ENCODE measurements around the gene CDX1. TPM values are rescaled to one million over a fixed set of nuclear protein-coding genes. Genes with fewer than 3 reads are reported as not detected.

The CDX1 gene
- total RNA-seq, 2 donors from 2014 or later: not detected

- Mint-ChIP-seq H3K4me3 (no peak overlapping the region), H3K4me1 (ENCODE audit: low read depth in 2 of 2) (no peaks in the 10 kb centered on the region), H3K36me3 (no peaks in the 10 kb centered on the region), H3K9me3 (no peaks in the 10 kb centered on the region), H3K27ac (no peak overlapping the region), H3K27me3 (peaks cover 0 to 10% of the 10 kb centered on the region in 2 donors)
- DNase-seq (ENCODE audit: low spot score): no peak
- no peak for ATAC-seq
Measured at GRCh38 chr5:150181027-150181426, 14.4 kb downstream of the CDX1 start.

GRCh38 chr5:150181766-150182545, 15.4 kb downstream of the CDX1 start:
- Mint-ChIP-seq H3K27me3 (peaks cover 0 to 12% of the 10 kb centered on the region in 2 donors), H3K9me3 (no peaks in the 10 kb centered on the region), H3K27ac (no peak overlapping the region), H3K4me3 (no peak overlapping the region), H3K4me1 (ENCODE audit: low read depth in 2 of 2) (no peaks in the 10 kb centered on the region), H3K36me3 (no peaks in the 10 kb centered on the region)
- DNase-seq (ENCODE audit: low spot score) (no peak), ATAC-seq (no peak)

- DNase-seq (ENCODE audit: low spot score): no peak
- no peak overlapping the region for H3K4me3 Mint-ChIP-seq
- ATAC-seq: peak in 1 of 2 donors; percentile 3
- H3K36me3 Mint-ChIP-seq: no peaks in the 10 kb centered on the region
- no peaks in the 10 kb centered on the region for H3K4me1 Mint-ChIP-seq (ENCODE audit: low read depth in 2 of 2)
- H3K27ac Mint-ChIP-seq: no peak overlapping the region
- H3K27me3 Mint-ChIP-seq: peaks cover 0 to 17% of the 10 kb centered on the region in 2 donors
- no peaks in the 10 kb centered on the region for H3K9me3 Mint-ChIP-seq
Measured at GRCh38 chr5:150182774-150183173, 16.2 kb downstream of the CDX1 start.

GRCh38 chr5:150183436-150183835, 16.9 kb downstream of the CDX1 start:
- ATAC-seq (no peak), DNase-seq (ENCODE audit: low spot score) (no peak)
- no peaks in the 10 kb centered on the region for H3K36me3 Mint-ChIP-seq
- no peaks in the 10 kb centered on the region for H3K4me1 Mint-ChIP-seq (ENCODE audit: low read depth in 2 of 2)
- H3K27ac Mint-ChIP-seq: no peak overlapping the region
- H3K27me3 Mint-ChIP-seq: peaks cover 0 to 17% of the 10 kb centered on the region in 2 donors
- H3K4me3 Mint-ChIP-seq: no peak overlapping the region
- H3K9me3 Mint-ChIP-seq: no peaks in the 10 kb centered on the region

- Mint-ChIP-seq H3K4me1 (ENCODE audit: low read depth in 2 of 2) (no peaks in the 10 kb centered on the region), H3K36me3 (no peaks in the 10 kb centered on the region), H3K27me3 (peaks cover 2 to 15% of the 10 kb centered on the region in 2 donors), H3K27ac (no peak overlapping the region), H3K4me3 (no peak overlapping the region), H3K9me3 (no peaks in the 10 kb centered on the region)
- no peak for ATAC-seq
- no peak for DNase-seq (ENCODE audit: low spot score)
Measured at GRCh38 chr5:150184006-150184405, 17.4 kb downstream of the CDX1 start.

- Mint-ChIP-seq H3K27ac (no peak overlapping the region), H3K4me3 (no peak overlapping the region), H3K36me3 (no peaks in the 10 kb centered on the region), H3K27me3 (peaks cover 8 to 21% of the 10 kb centered on the region in 2 donors), H3K9me3 (no peaks in the 10 kb centered on the region), H3K4me1 (ENCODE audit: low read depth in 2 of 2) (no peaks in the 10 kb centered on the region)
- no peak for ATAC-seq
- no peak for DNase-seq (ENCODE audit: low spot score)
Measured at GRCh38 chr5:150184990-150185912, 18.7 kb downstream of the CDX1 start.

- Mint-ChIP-seq H3K27me3 (peaks cover 8 to 21% of the 10 kb centered on the region in 2 donors), H3K27ac (no peak overlapping the region), H3K9me3 (no peaks in the 10 kb centered on the region), H3K4me3 (no peak overlapping the region), H3K4me1 (ENCODE audit: low read depth in 2 of 2) (no peaks in the 10 kb centered on the region), H3K36me3 (no peaks in the 10 kb centered on the region)
- ATAC-seq (no peak), DNase-seq (ENCODE audit: low spot score) (no peak)
Measured at GRCh38 chr5:150186137-150186536, 19.6 kb downstream of the CDX1 start.

GRCh38 chr5:150186897-150187296, 20.3 kb downstream of the CDX1 start:
- Mint-ChIP-seq H3K36me3 (no peaks in the 10 kb centered on the region), H3K27me3 (peaks cover 8 to 22% of the 10 kb centered on the region in 2 donors), H3K27ac (no peak overlapping the region), H3K9me3 (no peaks in the 10 kb centered on the region), H3K4me3 (no peak overlapping the region), H3K4me1 (ENCODE audit: low read depth in 2 of 2) (no peaks in the 10 kb centered on the region)
- ATAC-seq (no peak), DNase-seq (ENCODE audit: low spot score) (no peak)

GRCh38 chr5:150188146-150188842, 21.7 kb downstream of the CDX1 start:
- Mint-ChIP-seq H3K4me1 (ENCODE audit: low read depth in 2 of 2) (no peaks in the 10 kb centered on the region), H3K9me3 (no peaks in the 10 kb centered on the region), H3K27ac (no peak overlapping the region), H3K27me3 (peaks cover 8 to 19% of the 10 kb centered on the region in 2 donors), H3K36me3 (no peaks in the 10 kb centered on the region), H3K4me3 (no peak overlapping the region)
- ATAC-seq: no peak
- DNase-seq (ENCODE audit: low spot score): no peak

- H3K4me1 Mint-ChIP-seq (ENCODE audit: low read depth in 2 of 2): no peaks in the 10 kb centered on the region
- ATAC-seq (no peak), DNase-seq (ENCODE audit: low spot score) (no peak)
- no peaks in the 10 kb centered on the region for H3K36me3 Mint-ChIP-seq
- no peaks in the 10 kb centered on the region for H3K9me3 Mint-ChIP-seq
- peaks cover 8 to 19% of the 10 kb centered on the region in 2 donors for H3K27me3 Mint-ChIP-seq
- H3K4me3 Mint-ChIP-seq: no peak overlapping the region
- no peak overlapping the region for H3K27ac Mint-ChIP-seq
Measured at GRCh38 chr5:150189326-150189725, 22.7 kb downstream of the CDX1 start.

- ATAC-seq (no peak), DNase-seq (ENCODE audit: low spot score) (no peak)
- Mint-ChIP-seq H3K4me3 (no peak within 1 kb of the TSS), H3K4me1 (ENCODE audit: low read depth in 2 of 2) (no peaks in the 10 kb centered on the region), H3K27ac (no peak within 1 kb of the TSS), H3K27me3 (peaks cover 9 to 19% of the 10 kb centered on the region in 2 donors), H3K9me3 (no peaks in the 10 kb centered on the region), H3K36me3 (no peaks in the 10 kb centered on the region)
Measured at GRCh38 chr5:150189728-150190502, 23.3 kb downstream of the CDX1 start, which contains the start of gene SLC6A7. SLC6A7 (plus strand) TSS chr5:150190062; CDS start chr5:150190328, 266 bp downstream.

- H3K4me1 Mint-ChIP-seq (ENCODE audit: low read depth in 2 of 2): no peaks in the 10 kb centered on the region
- ATAC-seq (peak in 1 of 2 donors; percentile 22), DNase-seq (ENCODE audit: low spot score) (no peak)
- H3K27ac Mint-ChIP-seq: no peak overlapping the region
- no peaks in the 10 kb centered on the region for H3K36me3 Mint-ChIP-seq
- H3K27me3 Mint-ChIP-seq: peaks cover 15 to 23% of the 10 kb centered on the region in 2 donors
- no peaks in the 10 kb centered on the region for H3K9me3 Mint-ChIP-seq
- no peak overlapping the region for H3K4me3 Mint-ChIP-seq
Measured at GRCh38 chr5:150190503-150190979, 24.0 kb downstream of the CDX1 start.

GRCh38 chr5:150190987-150191386, 24.4 kb downstream of the CDX1 start:
- no peak overlapping the region for H3K4me3 Mint-ChIP-seq
- H3K27ac Mint-ChIP-seq: no peak overlapping the region
- ATAC-seq (no peak), DNase-seq (ENCODE audit: low spot score) (no peak)
- H3K4me1 Mint-ChIP-seq (ENCODE audit: low read depth in 2 of 2): no peaks in the 10 kb centered on the region
- no peaks in the 10 kb centered on the region for H3K36me3 Mint-ChIP-seq
- H3K9me3 Mint-ChIP-seq: no peaks in the 10 kb centered on the region
- peaks cover 15 to 23% of the 10 kb centered on the region in 2 donors for H3K27me3 Mint-ChIP-seq

Data from natural killer cell treated with Interleukin-12 subunit alpha and Interleukin-12 subunit beta and Interleukin-15 and Interleukin-18, amount 100 ng/mL, for 72 hours (primary cell).